Liver (tissue), 9 donors: ENCODE data around the gene LMOD3. TPM values are rescaled to one million over a fixed set of nuclear protein-coding genes. Genes with fewer than 3 reads are reported as not detected.

Experiments used
- DNase-seq: peaks from one replicate; pipeline ENCODE4 v3.0.0-alpha.2; 2017; ENCODE audit warnings: low spot score
- H3K27ac ChIP-seq, 2 donors: one replicate each; pipeline ENCODE4 v1.7.0; 2013; ENCODE audit warnings: inconsistent platforms in 2 of 2, low read length in 2 of 2, control low read depth in 1 of 2, low read depth in 1 of 2, mild to moderate bottlenecking in 1 of 2
- H3K27me3 ChIP-seq, 4 donors: one replicate each; pipeline versions ENCODE4 v1.6.1 to v1.7.0; 2013; ENCODE audit warnings: low read length in 3 of 4, inconsistent platforms in 1 of 4, mild to moderate bottlenecking in 1 of 4, moderate library complexity in 1 of 4; ENCODE audit not compliant: control insufficient read depth in 4 of 4, insufficient read depth in 4 of 4
- H3K36me3 ChIP-seq, 4 donors: one replicate each; pipeline versions ENCODE4 v1.6.1 to v1.7.0; 2013; ENCODE audit warnings: low read length in 3 of 4, mild to moderate bottlenecking in 3 of 4, low read depth in 1 of 4, moderate library complexity in 1 of 4; ENCODE audit not compliant: control insufficient read depth in 4 of 4, insufficient read depth in 3 of 4
- H3K4me1 ChIP-seq, 4 donors: one replicate each; pipeline versions ENCODE4 v1.6.1 to v1.7.0; 2013; ENCODE audit warnings: low read length in 3 of 4, mild to moderate bottlenecking in 3 of 4, moderate library complexity in 1 of 4; ENCODE audit not compliant: control insufficient read depth in 4 of 4, insufficient read depth in 4 of 4
- H3K4me3 ChIP-seq, 3 donors: one replicate each; pipeline versions ENCODE4 v1.6.1 to v1.7.0; 2013; ENCODE audit warnings: low read length in 3 of 3, control low read depth in 1 of 3, low read depth in 1 of 3, mild to moderate bottlenecking in 1 of 3
- H3K9ac ChIP-seq, 2 donors: one replicate each; pipeline ENCODE4 v1.7.0; 2013; ENCODE audit warnings: low read length in 2 of 2, mild to moderate bottlenecking in 2 of 2, moderate library complexity in 2 of 2, control low read depth in 1 of 2, low read depth in 1 of 2
- H3K9me3 ChIP-seq, 4 donors: one replicate each; pipeline versions ENCODE4 v1.6.1 to v1.7.0; 2013; ENCODE audit warnings: low read length in 3 of 4; ENCODE audit not compliant: control insufficient read depth in 4 of 4
- ATF3 ChIP-seq: IDR thresholded peaks from 2 replicates; pipeline ENCODE4 v1.6.1; 2016; ENCODE audit warnings: antibody characterized with exemption
- CTCF ChIP-seq: fragments of 150-350 bp; IDR thresholded peaks from 2 replicates; pipeline ENCODE4 v1.5.1; 2017; ENCODE audit warnings: improper control_type of control experiment, low read depth, low read length; ENCODE audit not compliant: missing input control
- EGR1 ChIP-seq, 2 donors: IDR thresholded peaks; 2 replicates each; pipeline ENCODE4 v1.6.1; 2016 to 2018; ENCODE audit warnings: antibody characterized with exemption in 2 of 2, low read depth in 2 of 2
- HNF4A ChIP-seq, 2 donors: conservative IDR thresholded peaks; 2 replicates each; pipeline ENCODE4 v1.6.1; 2016; ENCODE audit warnings: antibody characterized with exemption in 2 of 2, mild to moderate bottlenecking in 2 of 2
- HNF4G ChIP-seq: IDR thresholded peaks from 2 replicates; pipeline ENCODE4 v1.6.1; 2016; ENCODE audit warnings: antibody characterized with exemption
- MAX ChIP-seq: IDR thresholded peaks from 2 replicates; pipeline ENCODE4 v1.6.1; 2016; ENCODE audit warnings: antibody characterized with exemption
- NR2F2 ChIP-seq: IDR thresholded peaks from 2 replicates; pipeline ENCODE4 v1.6.1; 2016; ENCODE audit warnings: antibody characterized with exemption
- REST ChIP-seq: IDR thresholded peaks from 2 replicates; pipeline ENCODE4 v1.6.1; 2016; ENCODE audit warnings: antibody characterized with exemption, mild to moderate bottlenecking
- RXRA ChIP-seq, 2 donors: IDR thresholded peaks; 2 replicates each; pipeline ENCODE4 v1.6.1; 2017 to 2018; ENCODE audit warnings: antibody characterized with exemption in 2 of 2, mild to moderate bottlenecking in 1 of 2
- SP1 ChIP-seq: IDR thresholded peaks from 2 replicates; pipeline ENCODE4 v1.6.1; 2018; ENCODE audit warnings: antibody characterized with exemption, mild to moderate bottlenecking
- TAF1 ChIP-seq: conservative IDR thresholded peaks from 2 replicates; pipeline ENCODE4 v1.6.1; 2016; ENCODE audit warnings: antibody characterized with exemption, mild to moderate bottlenecking
- YY1 ChIP-seq: IDR thresholded peaks from 2 replicates; pipeline ENCODE4 v1.6.1; 2016; ENCODE audit warnings: antibody characterized with exemption, mild to moderate bottlenecking
- ZBTB33 ChIP-seq: IDR thresholded peaks from 2 replicates; pipeline ENCODE4 v1.6.1; 2016; ENCODE audit warnings: antibody characterized with exemption
- WGBS: extraction: QIAGEN DNeasy Blood & Tissue Kit; methylation state at CpG from one replicate; pipeline ENCODE4 v1.1.7; 2013; 5-methylcytosine and 5-hydroxymethylcytosine counted together
- polyA plus RNA-seq, 2 donors: library from polyadenylated mRNA; stranded (reverse) in 1 of 2; unstranded in 1 of 2; fragments of 200-250 nt in 1 of 2; fragments of >200 nt in 1 of 2; fragmentation: Nextera tagmentation in 1 of 2; extraction: Ambion mirVana in 1 of 2; gene quantifications; one replicate each; pipeline versions ENCODE4 v1.2.1 to v1.2.3, GENCODE V29; 2013 to 2015
- total RNA-seq, 2 donors: library from RNA; depleted of rRNA; stranded (reverse); fragments of >200 nt; gene quantifications; one replicate each; pipeline ENCODE4 v1.2.3, GENCODE V29; 2014
- donor health status: healthy.
- donor health status: healthy.
- donor health status: healthy.
- donor health status: healthy.
- donor health status: healthy.

LMOD3 gene
- total and polyA plus RNA-seq, 4 donors = 0.02 to 0.04 TPM; not detected in 2

GRCh38 chr3:69130689-69131088, 8.3 kb upstream of the LMOD3 start:
- Histone ChIP-seq H3K4me1 (no peaks in the 10 kb centered on the region), H3K4me3 (no peak overlapping the region), H3K36me3 (no peaks in the 10 kb centered on the region), H3K9ac (no peak overlapping the region), H3K27ac (no peak overlapping the region), H3K27me3 (no peaks in the 10 kb centered on the region), H3K9me3 (no peaks in the 10 kb centered on the region)
- DNase-seq = no peak
- no peak for TF ChIP-seq REST
- TF ChIP-seq HNF4A (conservative IDR thresholded peaks at IDR 0.05) = no peak
- TF ChIP-seq ATF3 = no peak
- TF ChIP-seq TAF1 = no peak
- no peak for TF ChIP-seq RXRA (IDR thresholded peaks at IDR 0.05)

GRCh38 chr3:69129531-69129930, 7.1 kb upstream of the LMOD3 start:
- DNase-seq = no peak

More at GRCh38 chr3:69129531-69129930, 7.1 kb upstream of the LMOD3 start:
- Histone ChIP-seq H3K27me3 (no peaks in the 10 kb centered on the region), H3K27ac (no peak overlapping the region), H3K9ac (no peak overlapping the region), H3K9me3 (no peaks in the 10 kb centered on the region), H3K4me1 (no peaks in the 10 kb centered on the region), H3K36me3 (no peaks in the 10 kb centered on the region), H3K4me3 (no peak overlapping the region)
- 33% methylated on average over 1 of the region's 1 CpG for WGBS
- TF ChIP-seq EGR1 (IDR thresholded peaks at IDR 0.05; ENCODE audit: low read depth in 2 of 2) = no peak
- TF ChIP-seq ZBTB33 = no peak
- TF ChIP-seq REST = no peak
- TF ChIP-seq SP1 = no peak
- no peak for TF ChIP-seq ATF3
- TF ChIP-seq CTCF = no peak
- no peak for TF ChIP-seq NR2F2
- TF ChIP-seq YY1 = no peak
- no peak for TF ChIP-seq HNF4G
- no peak for TF ChIP-seq MAX
- no peak for TF ChIP-seq TAF1
